Measurements from ENCODE around the gene SMIM17.

SMIM17 gene

DNA sequence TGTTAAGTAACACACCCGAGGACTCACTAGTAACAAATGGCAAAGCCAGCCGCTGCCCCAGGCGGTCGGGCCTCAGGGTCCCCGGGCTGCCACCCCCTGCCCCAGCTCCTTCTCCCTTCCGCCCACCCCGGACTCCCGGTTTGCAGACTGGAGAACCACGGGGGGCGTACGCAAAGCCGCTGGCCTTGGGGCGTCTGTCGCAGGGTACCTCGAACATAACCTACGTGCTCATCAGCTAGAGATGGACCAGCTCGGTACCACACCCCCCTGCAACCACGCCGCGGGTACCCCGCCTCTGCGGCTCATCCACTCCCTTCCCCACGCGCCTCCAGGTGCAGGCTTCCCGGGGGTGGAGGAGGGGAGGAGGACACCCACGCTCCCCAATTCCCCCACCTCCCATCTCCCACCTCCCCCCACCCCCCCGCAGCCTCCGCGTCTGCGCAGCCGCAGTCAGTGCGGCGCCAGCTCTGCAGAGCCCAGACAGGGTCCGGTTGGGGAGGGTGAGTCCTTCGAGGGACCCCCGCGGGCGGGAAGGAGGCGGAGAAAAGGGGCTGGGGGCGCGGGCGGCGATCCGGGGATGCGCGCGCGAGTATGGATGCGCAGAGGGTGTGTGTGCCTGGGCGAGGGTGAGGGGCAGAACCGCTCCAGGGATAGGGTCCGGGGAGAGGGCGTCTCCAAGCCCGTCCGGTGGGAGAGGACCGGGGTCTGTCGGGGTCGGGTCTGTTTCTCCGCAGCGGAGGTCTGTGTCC lies at the start of gene SMIM17:
Gene SMIM17, plus strand, starts transcription at position 449 of the 749 bp plus-strand sequence. CDS start 2,509 bp downstream, outside the sequence.
- DNase-seq, result no peak

DNA sequence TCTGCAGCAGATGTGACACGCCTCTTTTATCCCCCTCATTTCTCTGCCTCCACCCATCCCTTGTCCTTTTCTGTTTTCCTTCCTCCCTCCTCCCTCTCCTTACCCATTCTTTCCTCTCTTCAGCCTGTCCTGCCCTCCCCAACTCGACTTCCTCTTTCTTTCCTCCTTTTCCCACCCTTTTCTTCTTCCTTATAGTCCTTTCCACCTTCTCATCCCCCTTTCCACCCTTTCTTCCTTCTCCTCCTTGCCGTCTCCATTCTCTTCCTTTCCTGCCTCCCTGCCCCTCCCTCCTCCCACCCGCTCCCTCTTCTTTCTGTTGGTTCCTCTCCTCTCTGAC lies 48.5 kb upstream of the SMIM17 start:
- DNase-seq, result no peak

DNA sequence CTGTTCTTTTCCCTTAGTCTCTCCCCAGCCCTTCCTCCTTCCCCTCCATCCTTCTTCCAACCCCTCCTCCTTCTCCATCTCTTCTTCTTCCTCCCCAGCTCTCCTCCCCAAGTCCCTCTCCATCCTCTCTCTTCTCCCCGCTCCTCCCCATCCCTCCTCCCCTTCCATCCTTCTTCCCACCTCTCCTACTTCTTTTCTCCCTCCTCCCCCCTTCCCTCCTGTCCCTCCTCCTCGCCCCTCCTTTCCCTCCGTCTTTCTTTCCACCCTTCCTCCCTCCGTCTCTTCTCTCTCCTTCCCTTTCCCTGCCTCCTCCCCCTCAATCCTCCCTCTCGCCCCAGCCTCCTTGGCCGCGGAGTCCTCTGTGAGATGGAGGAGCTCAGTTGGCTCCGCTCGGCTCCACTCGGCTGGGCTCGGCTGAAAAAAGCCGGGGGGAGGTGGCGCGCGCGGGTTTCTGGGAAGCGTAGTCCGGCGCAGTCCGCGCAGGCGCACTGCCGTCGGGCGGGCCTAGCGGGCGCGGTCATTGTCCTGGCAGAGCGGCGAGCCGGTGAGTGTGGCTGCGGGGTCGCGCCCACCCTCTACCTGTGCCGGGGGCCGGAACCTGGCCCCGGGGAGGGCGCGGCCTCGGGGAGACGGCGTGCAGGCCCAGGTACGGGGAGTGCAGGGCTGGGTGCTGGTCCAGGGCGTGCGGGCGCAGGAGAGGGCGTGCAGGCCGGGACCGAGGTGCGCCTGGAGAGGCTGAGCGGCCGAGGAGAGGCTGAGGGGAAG lies 48.0 kb upstream of the SMIM17 start, which contains the start of gene ZNF71:
Gene ZNF71, plus strand, starts transcription at position 520 of the 765 bp plus-strand sequence. CDS start 6,257 bp downstream, outside the sequence.
- peak; percentile 80 for DNase-seq

DNA sequence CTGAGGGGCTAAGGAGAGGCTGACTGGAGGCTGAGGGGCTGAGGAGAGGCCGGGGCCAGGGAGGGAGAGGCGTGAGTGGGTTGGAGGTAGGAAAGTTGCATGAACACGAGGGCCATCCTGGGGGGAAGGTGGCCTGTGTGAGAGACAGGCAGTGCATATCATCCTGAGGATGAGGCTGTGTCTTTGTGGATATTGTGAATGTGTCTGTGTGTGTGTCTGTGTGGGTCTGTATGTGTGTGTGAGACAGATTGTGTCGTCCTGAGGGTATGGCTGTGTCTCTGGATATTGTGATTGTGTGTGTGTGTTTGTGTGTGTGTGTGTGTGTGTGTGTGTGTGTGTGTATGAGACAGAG lies 47.4 kb upstream of the SMIM17 start:
- DNase-seq, result no peak

DNA sequence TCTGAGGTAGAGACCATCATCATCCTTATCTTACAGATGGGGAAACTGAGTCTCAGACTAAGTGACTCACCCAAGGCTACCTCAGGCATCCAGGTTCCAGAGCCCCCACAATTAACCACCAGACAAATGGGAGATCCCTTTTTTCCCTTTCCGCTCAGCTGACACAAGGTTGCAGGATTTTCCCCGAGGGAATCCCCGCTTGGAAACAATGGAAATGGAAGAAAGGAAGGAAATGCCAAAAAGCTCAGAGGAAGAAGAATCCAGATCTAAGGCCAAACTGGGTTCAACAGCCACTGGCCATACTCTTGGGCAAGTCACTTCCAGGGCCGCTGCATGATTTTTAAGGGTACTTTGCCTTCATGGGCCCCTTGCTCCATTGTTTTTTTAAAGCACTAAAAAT lies 46.3 kb upstream of the SMIM17 start:
- DNase-seq, result no peak

DNA sequence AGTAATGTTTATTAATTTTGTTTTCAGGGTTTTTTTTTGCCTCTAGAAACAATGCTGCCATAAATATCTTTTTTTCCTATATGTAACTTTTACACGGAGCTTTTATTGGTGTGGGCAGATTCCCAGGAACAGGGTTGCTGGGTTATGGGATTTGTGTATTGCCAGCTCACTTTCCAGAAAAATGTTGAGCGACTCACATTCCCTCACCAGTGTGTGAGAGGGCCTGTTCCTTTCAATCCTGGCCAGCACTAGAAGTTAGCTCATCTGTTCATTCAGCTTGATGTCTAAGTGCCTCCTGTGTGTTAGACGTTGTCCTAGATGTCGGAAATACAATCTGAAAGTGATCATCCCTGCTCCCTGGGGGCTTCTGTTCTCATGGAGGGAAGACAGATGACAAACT lies 45.3 kb upstream of the SMIM17 start:
- DNase-seq, result no peak

DNA sequence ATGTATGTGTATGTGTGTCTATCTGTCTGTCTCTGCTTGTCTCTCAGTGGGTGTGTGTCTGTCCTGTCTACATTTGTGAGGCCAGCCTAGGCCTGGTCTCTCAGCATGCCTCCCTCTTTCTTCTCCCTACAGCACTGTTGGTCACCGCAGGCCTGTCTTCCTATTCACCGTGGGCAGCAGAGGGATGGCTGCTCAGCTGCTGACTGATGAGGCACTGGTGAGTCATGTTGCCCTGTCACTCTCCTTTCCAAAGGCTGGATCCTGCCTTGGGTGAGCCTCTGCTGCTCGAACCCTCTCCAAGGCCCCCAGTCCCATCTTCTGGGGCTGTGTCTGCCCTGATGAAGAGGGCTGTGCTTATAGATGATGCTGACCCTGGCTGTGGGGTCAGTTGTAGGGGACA lies 41.6 kb upstream of the SMIM17 start:
- DNase-seq, result no peak

DNA sequence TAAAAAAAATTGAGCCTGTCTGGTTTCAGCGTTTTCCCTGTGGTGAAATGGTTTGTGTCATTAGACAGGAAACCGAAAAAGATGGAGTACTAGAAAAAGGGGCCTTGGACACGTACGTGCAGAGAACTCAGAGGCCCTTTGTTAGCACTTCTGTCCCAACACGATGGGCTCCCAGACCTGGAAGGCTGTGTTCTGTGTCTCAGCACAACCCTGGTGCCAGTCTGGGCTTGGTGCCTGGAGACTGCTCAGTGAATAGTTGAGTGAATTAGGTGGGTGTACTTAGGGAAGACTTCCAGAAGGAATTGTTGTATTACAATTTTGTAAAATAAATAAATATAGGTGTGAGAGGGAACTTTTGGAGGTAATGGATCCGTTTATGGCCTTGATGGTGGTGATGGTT lies 39.1 kb upstream of the SMIM17 start:
- DNase-seq, result no peak

DNA sequence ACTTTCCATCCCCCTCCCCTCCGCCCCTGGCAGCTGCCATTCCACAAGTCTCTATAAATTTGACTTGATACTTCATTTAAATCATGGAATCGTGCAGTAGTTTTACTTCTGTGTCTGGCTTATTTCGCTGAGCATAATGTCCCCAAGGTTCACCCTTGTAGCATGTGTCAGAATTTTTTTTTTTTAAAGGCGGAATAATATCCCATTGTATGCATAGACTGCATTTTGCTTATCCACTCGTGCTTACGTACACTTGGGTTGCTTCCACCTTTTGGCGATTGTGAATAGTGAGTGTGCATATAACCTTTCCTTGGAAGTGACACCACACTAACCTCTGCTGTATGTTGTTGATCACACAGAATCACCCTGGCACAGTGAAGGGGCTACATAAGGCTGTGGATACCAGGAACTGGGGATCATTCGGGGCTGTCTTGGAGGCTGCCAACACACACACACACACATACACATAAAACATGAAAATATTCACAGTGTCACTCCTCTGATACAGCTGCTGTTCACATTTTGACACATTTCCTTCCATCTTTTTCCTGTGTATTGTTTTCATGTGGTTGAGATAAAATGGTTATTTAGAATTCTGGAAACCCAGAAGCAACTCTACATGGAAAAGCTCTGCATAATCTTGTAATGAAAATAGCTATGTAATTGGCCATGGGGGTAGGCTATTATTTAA lies 34.5 kb upstream of the SMIM17 start:
- no peak for DNase-seq

DNA sequence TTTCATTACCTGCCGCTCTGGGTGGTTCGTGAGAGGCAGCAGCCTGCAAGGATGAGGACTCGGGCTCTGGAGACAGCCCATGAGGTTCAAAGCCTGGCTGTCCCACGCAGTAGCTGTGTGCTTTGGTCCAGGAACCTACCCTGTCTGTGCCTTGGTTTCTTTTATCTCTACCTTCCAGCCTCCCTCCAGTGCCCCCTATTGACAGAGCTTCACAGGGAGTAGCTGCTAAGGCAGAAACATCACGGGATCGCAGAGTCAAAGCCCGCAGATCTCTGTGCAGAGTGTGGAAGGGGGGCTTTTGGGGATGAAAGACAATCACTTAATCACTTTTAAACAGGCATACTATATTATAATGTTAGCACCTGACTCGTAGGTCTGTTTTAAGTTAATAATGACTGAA lies 31.7 kb upstream of the SMIM17 start:
- no peak for DNase-seq

DNA sequence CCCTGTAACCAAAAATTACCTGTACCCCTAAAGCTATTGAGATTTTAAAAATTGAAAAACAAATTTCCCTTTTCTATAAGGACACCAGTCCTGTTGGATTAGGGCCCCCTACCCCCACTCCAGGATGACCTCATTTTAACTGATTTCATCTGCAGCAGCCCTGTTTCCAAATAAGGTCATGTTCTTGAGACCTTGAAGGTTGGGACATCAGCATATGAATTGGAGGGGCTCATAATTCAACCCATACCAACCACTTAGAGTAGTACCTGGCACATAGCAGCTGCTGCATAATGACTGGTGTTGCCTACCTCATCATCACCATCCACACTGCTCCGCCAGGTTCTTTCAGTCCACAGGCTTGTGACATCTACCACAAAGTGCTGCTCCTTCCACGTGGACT lies 30.2 kb upstream of the SMIM17 start:
- no peak for DNase-seq

DNA sequence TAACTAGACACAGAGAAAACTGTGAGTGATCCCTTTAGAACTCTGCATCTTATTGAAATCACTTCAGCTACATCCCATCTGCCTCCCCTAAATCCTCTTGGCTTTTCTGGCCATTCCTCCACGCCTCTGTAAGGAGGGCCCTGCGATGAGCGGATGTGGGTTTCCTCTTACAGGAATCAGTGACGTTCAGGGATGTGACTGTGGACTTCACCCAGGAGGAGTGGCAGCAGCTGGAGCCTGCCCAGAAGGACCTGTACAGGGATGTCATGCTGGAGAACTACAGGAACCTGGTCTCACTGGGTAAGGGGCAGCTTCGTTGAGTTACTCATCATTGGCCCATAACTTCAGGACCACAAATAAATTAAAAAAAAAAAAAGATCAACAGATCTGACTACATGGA lies 29.3 kb upstream of the SMIM17 start:
- DNase-seq, result no peak

DNA sequence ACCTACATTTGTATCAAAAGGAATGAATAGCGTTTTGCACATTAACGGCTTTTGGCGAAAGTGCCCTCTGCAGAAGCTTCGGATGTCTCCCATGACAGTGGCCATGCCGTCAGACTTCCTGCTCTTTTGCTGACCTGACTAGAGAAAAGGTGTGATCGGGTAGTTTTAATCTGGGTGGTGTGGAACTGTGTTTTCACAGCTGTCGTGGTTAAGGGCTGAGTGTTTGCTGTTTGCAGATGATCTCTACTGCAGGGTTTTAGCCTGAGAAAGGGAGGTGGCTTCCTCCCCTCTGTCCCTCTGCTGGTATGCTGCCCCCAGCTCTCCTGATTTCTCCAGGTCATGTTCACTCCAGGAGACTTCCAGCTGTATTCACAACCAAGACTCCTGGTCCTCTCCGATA lies 25.4 kb upstream of the SMIM17 start:
- DNase-seq, result no peak

DNA sequence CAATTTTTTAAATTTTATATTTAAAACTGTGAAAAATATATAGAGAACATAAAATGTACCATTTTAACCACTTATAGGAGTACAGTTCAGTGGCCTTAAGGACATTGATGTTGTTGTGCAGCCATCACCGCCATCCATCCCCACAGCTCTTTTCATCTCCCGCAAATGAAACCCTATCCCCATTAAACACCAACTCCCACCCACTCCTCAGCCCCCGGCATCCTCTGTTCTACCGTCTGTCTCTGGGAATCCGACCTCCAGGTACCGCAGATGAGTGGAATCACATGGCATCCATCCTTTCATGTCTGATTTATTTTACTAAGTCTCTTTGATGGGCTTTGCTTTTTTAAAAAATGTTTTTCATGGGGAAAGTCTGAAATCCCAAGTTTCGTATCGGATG lies 23.8 kb upstream of the SMIM17 start:
- DNase-seq, result no peak

DNA sequence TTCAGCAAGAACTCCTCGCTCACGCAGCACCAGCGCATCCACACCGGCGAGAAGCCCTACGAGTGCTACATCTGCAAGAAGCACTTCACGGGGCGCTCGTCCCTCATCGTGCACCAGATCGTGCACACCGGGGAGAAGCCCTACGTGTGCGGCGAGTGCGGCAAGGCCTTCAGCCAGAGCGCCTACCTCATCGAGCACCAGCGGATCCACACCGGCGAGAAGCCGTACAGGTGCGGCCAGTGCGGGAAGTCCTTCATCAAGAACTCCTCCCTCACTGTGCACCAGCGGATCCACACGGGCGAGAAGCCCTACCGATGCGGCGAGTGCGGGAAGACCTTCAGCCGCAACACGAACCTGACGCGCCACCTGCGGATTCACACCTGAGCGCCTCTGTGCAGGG lies 20.6 kb upstream of the SMIM17 start:
- no peak for DNase-seq

DNA sequence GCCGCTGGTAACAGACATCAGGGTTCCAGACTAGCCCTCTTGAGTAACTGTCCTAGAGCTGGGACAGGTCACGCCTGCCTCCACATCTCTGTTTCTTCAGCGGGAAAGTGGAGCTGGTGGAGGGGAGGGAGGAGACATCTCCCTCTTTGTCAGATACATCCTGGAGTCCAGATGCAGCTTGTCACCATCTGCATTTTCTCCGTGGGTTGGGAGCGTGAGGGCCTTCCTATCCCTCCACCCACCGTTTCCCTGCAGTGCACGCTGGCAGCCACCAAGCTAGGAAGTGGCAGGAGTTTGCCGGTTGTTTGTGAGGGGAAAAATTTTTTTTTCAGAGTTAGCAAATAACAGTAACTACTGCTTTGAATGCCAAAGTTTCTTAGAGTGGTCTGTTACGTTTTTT lies 20.0 kb upstream of the SMIM17 start:
- no peak for DNase-seq

DNA sequence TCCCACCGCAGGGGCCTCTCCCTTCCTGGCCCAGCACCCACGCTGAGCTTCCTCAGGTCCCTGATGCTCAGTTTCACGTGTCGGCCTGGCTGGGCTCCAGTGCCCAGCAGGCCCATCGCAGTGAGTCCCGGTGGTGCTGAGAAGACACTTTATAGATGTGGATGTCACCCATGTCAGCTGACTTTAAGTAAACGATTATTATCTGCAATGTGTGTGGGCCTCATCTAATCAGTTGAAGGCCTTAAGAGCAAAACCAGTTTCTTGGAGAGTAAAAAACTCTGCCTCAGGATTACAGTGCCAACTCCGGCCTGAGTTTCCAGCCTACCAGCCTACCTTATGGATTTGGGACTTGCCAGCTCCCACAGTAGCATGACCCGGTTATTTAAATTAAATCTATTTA lies 17.3 kb upstream of the SMIM17 start:
- no peak for DNase-seq

DNA sequence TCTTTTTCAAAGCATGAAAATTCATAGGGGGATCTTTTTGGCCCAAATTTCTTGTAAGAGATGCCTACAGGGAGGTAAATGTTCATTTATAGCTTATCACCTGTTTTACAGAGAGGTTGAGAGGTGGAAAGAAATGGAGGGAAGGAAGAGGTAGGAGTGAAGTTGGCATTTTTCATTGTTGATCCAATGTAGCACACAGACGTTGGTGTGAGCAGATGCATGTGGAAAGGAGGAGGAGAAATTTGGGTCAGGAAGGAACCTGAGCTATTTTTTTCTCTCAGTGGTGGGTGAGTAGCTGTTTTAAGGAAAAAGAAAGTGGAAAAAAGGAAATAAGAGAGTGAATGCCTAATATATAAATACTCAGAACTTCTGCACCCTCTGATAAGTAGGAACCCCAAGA lies 9.9 kb upstream of the SMIM17 start:
- no peak for DNase-seq

DNA sequence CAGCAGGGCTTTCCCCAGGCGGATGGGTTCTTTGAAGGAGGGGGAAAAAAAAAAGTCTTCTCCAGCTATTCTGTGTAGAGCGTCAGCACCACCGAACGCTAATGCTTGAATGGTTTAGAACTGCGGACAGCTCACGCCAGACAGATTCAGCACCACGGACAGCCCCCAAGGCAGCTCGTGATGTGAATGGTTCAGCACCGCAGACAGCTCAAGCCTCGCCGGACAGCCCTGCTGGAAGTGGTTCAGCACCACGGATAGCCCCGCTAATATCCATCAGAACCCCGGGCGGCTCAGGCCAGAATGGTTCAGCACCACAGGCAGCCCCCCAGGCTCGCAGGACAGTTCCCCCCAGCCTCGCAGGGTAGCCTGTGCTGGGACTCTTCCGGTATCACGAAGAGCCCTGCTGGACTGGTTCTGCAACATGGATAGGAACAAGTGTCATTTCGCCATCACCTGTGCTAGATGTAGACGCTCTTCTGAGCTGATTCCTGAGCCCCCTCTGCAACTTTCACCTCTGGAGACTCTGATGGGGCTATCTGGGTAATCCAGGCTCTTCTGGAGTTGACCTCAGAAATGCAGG lies 4.9 kb upstream of the SMIM17 start:
- no peak for DNase-seq

DNA sequence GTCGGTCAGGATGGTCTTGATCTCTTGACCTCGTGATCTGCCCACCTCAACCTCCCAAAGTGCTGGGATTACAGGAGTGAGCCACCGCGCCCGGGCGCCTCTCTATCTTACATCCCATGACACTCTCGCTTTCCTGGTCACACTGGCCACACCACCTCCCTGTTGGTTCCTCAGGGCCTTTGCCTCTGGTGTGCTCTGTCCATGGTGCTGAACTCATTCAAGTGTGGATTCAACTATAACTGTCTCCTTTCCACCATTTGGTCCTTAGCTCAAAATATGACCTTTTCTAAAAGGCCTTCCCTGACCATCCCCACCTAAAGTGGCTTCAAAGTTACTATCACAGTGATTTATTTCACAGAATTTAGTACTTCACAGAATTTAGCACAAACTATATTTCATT lies 3.7 kb upstream of the SMIM17 start:
- DNase-seq, result no peak

DNA sequence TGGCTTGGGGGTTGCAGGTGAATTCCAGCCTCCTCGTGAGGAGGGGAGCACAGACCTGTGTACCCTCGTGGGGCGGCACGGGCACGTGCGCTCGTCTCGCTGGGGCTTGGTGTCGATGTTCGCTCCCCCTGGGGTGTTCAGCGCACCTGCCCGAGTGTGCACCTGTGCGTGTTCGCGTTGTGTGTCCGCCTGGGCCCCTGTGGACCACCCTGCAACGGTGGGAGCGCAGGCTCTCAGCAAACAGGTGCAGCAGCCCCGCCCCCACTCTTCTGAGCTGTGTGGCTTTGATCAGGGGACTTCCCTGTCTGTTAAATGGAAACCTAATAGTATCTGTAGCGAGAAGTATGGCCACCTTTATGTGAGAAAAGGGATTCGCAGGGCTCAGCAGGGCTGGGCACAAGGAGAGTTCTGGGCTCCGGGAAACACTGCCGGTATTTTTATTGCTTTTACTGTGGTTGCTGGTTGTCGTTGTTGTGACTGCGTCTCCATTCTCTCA lies 549 bp downstream of the SMIM17 start:
- DNase-seq, result no peak

DNA sequence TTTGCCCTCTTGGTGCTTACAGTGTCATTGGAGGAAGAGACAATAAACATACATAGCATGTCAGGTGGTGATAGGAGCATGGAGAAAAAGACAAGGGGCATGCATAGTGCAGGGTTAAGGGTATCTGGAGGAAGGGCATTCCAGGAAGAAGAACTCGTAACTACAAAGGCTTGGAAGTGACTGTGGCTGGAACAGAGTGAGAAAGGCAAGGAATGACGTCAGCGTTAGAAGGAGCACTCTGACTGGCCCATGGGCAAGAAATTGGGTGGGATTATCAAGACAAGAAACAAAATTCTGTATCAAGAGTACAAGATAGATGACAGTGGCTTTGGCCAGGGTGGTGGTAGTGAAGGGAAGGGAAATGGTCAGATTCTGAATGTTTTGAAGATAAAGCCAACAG lies 11.2 kb downstream of the SMIM17 start:
- no peak for DNase-seq

DNA sequence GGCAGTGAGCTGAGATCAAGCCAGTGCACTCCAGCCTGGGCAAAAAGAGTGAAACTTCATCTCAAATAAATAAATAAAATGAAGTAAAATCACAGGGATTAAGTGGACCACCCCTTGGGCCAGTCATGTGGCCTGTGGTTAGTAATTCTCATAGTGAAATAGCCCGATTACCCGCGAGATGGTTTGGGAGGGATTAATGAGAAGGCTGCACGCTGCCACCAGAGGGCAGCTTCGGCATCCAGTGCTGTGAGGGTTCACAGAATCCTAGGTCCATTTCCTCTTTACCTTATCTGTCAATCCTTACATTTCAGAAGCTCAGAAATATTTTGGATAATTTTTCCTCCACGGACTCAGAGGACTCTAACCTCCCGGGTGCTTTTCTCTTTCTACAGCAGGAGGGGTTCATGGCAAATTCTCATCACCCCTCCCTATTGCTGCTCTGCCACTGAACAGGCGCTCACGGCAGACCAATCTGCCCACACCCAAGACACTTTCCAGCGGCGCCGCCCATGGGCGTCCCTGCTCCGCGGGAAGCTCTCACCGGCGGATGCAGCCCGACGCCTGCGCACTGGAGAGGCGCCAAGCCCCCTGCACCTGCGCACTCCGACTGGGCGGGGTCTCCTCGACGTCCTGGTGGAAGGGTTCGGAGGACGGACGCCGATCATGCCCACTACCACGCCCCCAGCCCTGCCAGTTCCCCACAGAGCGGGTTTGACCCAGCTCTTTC lies 17.6 kb downstream of the SMIM17 start:
- DNase-seq, result no peak
